ENCODE results near the gene C17orf100. TPM values are rescaled to one million over a fixed set of nuclear protein-coding genes. Genes with fewer than 3 reads are reported as not detected.

C17orf100 gene
- total RNA-seq, 1 experiment from 2014 or later, result not detected

DNA sequence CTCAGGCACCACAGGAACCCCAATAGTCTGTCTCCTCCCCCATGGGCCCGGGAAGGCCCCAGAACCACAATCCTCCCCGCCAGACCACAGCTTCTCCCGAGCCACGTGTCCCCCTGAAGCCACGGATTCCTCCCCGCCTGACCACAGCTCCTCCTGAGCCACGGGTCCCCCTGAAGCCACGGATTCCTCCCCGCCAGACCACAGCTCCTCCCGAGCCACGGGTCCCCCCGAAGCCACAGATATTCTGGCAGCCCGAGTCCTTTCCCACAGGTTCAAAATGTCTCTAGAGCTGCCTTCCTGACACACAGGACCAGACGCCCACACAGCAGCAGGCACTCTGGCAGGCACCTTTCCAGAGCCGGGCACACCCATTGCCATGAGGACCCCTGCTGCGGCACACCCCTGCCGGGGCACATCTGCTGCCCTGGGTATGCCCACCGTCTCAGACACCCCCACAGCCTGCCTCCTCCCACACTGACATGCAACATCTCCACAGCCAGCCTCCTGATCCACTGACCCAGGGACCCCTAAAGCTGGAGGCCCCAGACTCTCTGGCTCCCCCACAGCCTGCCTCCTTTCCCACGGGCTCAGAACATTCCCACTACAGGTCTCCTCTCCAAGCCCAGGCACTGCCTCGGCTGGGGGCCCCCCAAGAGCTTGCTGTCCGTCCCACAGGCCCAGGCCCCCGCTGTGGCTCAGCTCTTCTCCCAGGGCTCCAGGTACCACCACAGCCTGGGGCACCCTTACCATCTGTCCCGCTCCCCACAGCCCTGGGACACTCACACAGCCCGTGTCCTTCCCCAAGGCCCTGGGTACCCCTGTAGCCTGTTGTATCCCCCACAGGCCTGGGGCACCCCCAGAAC is 13.3 kb upstream of the C17orf100 start:
- H3K4me2 ChIP-seq (ENCODE audit: low read depth, low read length, poor library complexity, severe bottlenecking), result peak overlapping the region; percentile 71
- peak overlapping the region; percentile 88 for H3K4me3 ChIP-seq (ENCODE audit: low read length)
- H3K79me2 ChIP-seq (ENCODE audit: low read length), result peaks cover 55% of the 10 kb centered on the region
- H3K9ac ChIP-seq (ENCODE audit: low read length), result peak overlapping the region; percentile 85
- no peak overlapping the region; the same call in 1 of the 2 replicates for H3K27ac ChIP-seq (ENCODE audit: low read length)
- peaks cover 29% of the 10 kb centered on the region for H3K4me1 ChIP-seq (ENCODE audit: low read length)
- no peak for DNase-seq
- H3K9me3 ChIP-seq (ENCODE audit: low read length), result no peaks in the 10 kb centered on the region
- H3K27me3 ChIP-seq (ENCODE audit: low read length), result no peaks in the 10 kb centered on the region
- no peaks in the 10 kb centered on the region for H3K9me2 ChIP-seq (replicated peaks; ENCODE audit: insufficient read depth, low read length)
- H2AFZ ChIP-seq (ENCODE audit: low read length), result no peak overlapping the region
- H3K36me3 ChIP-seq (ENCODE audit: insufficient read depth, low read length), result peaks cover 18% of the 10 kb centered on the region; the same call in 1 of the 2 replicates
- no peaks in the 10 kb centered on the region for H4K20me1 ChIP-seq (ENCODE audit: insufficient read depth, low read depth, low read length)

DNA sequence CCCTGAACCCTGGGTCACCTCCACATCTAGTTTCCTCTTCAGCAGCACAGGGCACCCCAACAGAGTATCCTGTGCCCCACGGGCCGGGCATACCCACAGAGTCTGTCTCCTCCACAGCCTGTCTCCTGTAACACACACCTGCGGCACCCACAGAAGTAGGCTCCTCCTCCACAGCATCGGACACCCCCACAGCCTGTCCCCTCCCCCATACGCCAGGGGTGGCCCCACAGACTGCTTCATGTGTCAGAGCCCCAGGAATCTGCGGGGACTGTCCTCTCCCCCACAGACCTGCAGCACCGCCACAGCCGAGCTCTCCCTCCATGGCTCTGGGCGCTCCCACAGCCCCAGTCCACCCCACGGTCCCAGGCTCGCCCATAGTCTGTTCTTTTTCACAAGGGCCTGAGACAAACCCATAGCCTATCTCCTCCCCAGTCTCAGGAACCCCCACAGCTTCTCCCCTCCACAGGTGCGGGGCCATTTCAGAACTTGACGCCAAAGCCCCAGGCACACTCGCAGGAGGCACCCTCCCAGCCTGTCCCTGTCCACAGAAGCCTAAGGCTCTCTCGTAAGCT is 12.5 kb upstream of the C17orf100 start:
- peak overlapping the region; percentile 71 for H3K4me2 ChIP-seq (ENCODE audit: low read depth, low read length, poor library complexity, severe bottlenecking)
- peak; percentile 79 for DNase-seq
- peaks cover 63% of the 10 kb centered on the region for H3K79me2 ChIP-seq (ENCODE audit: low read length)
- peak overlapping the region; percentile 88 for H3K4me3 ChIP-seq (ENCODE audit: low read length)
- H3K9me2 ChIP-seq (replicated peaks; ENCODE audit: insufficient read depth, low read length), result no peaks in the 10 kb centered on the region
- H3K9me3 ChIP-seq (ENCODE audit: low read length), result no peaks in the 10 kb centered on the region
- H2AFZ ChIP-seq (ENCODE audit: low read length), result no peak overlapping the region
- no peaks in the 10 kb centered on the region for H3K27me3 ChIP-seq (ENCODE audit: low read length)
- H3K4me1 ChIP-seq (ENCODE audit: low read length), result peaks cover 36% of the 10 kb centered on the region
- H3K9ac ChIP-seq (ENCODE audit: low read length), result peak overlapping the region; percentile 85
- H3K36me3 ChIP-seq (ENCODE audit: insufficient read depth, low read length), result peaks cover 20% of the 10 kb centered on the region; the same call in 1 of the 2 replicates
- H4K20me1 ChIP-seq (ENCODE audit: insufficient read depth, low read depth, low read length), result no peaks in the 10 kb centered on the region
- H3K27ac ChIP-seq (ENCODE audit: low read length), result peak overlapping the region; percentile 86; the same call in 1 of the 2 replicates

DNA sequence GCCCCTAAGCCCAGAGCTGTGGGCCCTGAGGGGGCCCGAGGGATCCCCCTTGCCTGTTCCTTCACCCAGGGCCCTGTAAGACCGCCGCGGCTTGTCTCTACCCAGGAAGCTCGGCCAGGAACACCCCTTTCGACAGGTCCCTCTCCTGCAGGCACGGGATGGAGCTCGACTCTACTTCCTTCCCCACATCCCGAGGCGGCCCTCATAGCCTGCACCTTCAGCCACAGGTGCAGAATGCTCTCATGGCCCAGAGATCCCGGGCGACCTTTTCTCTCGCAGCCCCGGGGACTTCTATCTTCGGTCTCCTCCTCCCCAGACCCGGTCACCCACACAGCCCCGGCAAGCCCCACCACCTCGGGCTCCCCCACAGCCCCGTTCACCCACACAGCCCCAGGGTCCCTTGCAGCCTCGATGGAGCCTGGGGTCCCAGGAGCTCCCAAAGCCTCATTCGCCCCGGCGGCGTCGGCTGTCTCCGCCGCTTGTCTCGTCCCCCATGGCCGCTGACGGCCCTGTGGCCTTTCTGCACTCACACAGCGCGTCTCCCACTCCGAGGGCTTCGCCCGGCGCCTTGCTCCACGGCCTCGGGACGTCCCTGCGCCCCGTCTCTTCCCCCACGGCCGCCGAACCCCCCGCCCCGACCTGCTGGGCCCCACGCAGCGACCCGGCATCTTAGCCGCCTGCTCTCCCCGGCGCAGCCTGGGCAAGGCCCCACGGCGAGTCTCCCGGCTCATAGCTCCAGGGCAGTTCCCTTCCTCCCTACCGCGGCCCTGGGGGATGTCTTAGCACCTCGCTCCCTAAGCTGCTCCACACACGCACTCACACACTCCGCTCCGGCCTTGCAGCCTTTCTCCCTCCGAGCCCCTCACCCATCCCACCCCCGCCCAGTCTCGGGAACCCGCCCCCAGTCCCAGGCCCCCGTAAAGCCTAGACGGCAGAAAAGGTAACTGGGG is 11.7 kb upstream of the C17orf100 start:
- peak; percentile 77 for DNase-seq
- H3K4me3 ChIP-seq (ENCODE audit: low read length), result peak overlapping the region; percentile 88

DNA sequence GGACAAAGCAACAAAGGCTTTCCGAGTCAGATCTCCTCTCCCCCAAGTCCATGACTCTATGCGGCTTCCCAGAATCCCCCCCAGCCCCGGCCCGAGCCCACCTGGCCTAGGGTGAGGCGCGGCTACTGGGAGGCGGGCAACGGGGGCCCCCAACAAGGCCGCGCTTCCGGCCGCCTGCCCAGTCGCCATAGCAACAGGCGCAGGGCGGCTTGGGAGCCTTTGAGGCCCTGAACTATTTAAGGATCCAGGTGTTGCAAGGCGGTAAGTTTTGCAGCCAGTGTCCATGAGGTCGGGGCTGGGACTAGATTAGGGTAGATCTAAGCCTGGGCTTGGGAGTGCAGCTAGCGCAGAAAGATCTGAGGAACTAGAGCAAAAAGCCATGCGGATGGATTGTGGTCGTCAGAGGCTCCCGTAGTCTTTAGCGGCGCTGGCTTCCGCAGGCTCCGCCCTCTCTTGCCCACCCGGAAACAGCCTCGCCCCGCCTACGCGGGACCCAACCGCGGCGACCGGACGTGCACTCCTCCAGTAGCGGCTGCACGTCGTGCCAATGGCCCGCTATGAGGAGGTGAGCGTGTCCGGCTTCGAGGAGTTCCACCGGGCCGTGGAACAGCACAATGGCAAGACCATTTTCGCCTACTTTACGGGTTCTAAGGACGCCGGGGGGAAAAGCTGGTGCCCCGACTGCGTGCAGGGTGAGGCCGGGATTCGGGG is 10.9 kb upstream of the C17orf100 start, which contains the start of the genes KIAA0753 and TXNDC17:
Gene KIAA0753, minus strand, starts transcription at position 176 of the 711 bp plus-strand sequence. CDS start 5,608 bp downstream, outside the sequence.
Gene TXNDC17, plus strand, starts transcription at position 525 of the 711 bp plus-strand sequence. Its CDS starts 23 bp downstream, at position 548.
- Histone ChIP-seq H3K4me2 (ENCODE audit: low read depth, low read length, poor library complexity, severe bottlenecking) (peak within 1 kb of the TSS; percentile 71), H3K4me1 (ENCODE audit: low read length) (peaks cover 36% of the 10 kb centered on the region), H3K79me2 (ENCODE audit: low read length) (peaks cover 79% of the 10 kb centered on the region), H3K27ac (ENCODE audit: low read length) (peak within 1 kb of the TSS; percentile 86), H4K20me1 (ENCODE audit: insufficient read depth, low read depth, low read length) (no peaks in the 10 kb centered on the region), H3K9me2 (replicated peaks; ENCODE audit: insufficient read depth, low read length) (no peaks in the 10 kb centered on the region), H3K9me3 (ENCODE audit: low read length) (no peaks in the 10 kb centered on the region), H3K36me3 (ENCODE audit: insufficient read depth, low read length) (peaks cover 34% of the 10 kb centered on the region; the same call in 1 of the 2 replicates), H2AFZ (ENCODE audit: low read length) (peak within 1 kb of the TSS; percentile 94), H3K27me3 (ENCODE audit: low read length) (no peaks in the 10 kb centered on the region), H3K4me3 (ENCODE audit: low read length) (peak within 1 kb of the TSS; percentile 88), H3K9ac (ENCODE audit: low read length) (peak within 1 kb of the TSS; percentile 85)
- DNase-seq, result peak; percentile 97

More for the DNA sequence above, 11.7 kb upstream of the C17orf100 start:
- H3K36me3 ChIP-seq (ENCODE audit: insufficient read depth, low read length), result peaks cover 28% of the 10 kb centered on the region; the same call in 1 of the 2 replicates
- peak overlapping the region; percentile 71 for H3K4me2 ChIP-seq (ENCODE audit: low read depth, low read length, poor library complexity, severe bottlenecking)
- H4K20me1 ChIP-seq (ENCODE audit: insufficient read depth, low read depth, low read length), result no peaks in the 10 kb centered on the region
- peak overlapping the region; percentile 85 for H3K9ac ChIP-seq (ENCODE audit: low read length)
- H3K9me3 ChIP-seq (ENCODE audit: low read length), result no peaks in the 10 kb centered on the region
- H3K4me1 ChIP-seq (ENCODE audit: low read length), result peaks cover 36% of the 10 kb centered on the region
- no peak overlapping the region; the same call in 1 of the 2 replicates for H2AFZ ChIP-seq (ENCODE audit: low read length)
- H3K79me2 ChIP-seq (ENCODE audit: low read length), result peaks cover 70% of the 10 kb centered on the region
- H3K27ac ChIP-seq (ENCODE audit: low read length), result peak overlapping the region; percentile 86
- H3K27me3 ChIP-seq (ENCODE audit: low read length), result no peaks in the 10 kb centered on the region
- H3K9me2 ChIP-seq (replicated peaks; ENCODE audit: insufficient read depth, low read length), result no peaks in the 10 kb centered on the region

DNA sequence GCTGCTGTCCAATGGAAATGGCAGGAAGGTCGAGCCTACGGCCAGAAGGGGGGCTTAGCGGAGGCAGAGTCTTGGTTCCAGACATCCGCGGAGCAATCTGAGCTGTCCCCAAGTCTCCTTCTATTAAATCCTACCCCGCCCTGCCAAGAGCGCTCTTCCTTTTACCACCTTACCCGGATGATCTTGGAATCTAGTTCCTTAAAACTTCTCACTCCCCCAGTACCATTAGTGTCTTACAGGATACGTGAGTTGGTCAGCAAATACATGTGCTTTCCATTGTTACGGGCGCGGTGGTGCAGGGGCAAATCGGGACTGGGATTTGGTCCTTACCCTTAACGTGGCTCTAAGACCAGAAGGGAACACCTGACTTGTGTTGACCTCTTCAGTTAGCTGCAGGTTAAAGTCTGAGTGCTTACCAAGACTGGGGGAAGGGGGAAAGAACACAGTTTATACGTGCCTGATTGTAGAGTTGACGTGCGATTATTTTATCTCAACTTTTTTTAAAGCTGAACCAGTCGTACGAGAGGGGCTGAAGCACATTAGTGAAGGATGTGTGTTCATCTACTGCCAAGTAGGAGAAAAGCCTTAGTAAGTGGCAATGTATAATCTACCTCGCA is 10.2 kb upstream of the C17orf100 start:
- H3K27ac ChIP-seq (ENCODE audit: low read length), result peak overlapping the region; percentile 86
- H3K79me2 ChIP-seq (ENCODE audit: low read length), result peaks cover 85% of the 10 kb centered on the region
- peaks cover 36% of the 10 kb centered on the region for H3K4me1 ChIP-seq (ENCODE audit: low read length)
- H3K9me2 ChIP-seq (replicated peaks; ENCODE audit: insufficient read depth, low read length), result no peaks in the 10 kb centered on the region
- no peaks in the 10 kb centered on the region for H3K9me3 ChIP-seq (ENCODE audit: low read length)
- H2AFZ ChIP-seq (ENCODE audit: low read length), result no peak overlapping the region; the same call in 1 of the 2 replicates
- H4K20me1 ChIP-seq (ENCODE audit: insufficient read depth, low read depth, low read length), result no peaks in the 10 kb centered on the region
- peaks cover 38% of the 10 kb centered on the region; the same call in 1 of the 2 replicates for H3K36me3 ChIP-seq (ENCODE audit: insufficient read depth, low read length)
- H3K4me3 ChIP-seq (ENCODE audit: low read length), result peak overlapping the region; percentile 88
- peak overlapping the region; percentile 85 for H3K9ac ChIP-seq (ENCODE audit: low read length)
- peak overlapping the region; percentile 71 for H3K4me2 ChIP-seq (ENCODE audit: low read depth, low read length, poor library complexity, severe bottlenecking)
- no peaks in the 10 kb centered on the region for H3K27me3 ChIP-seq (ENCODE audit: low read length)
- peak; percentile 66 for DNase-seq

DNA sequence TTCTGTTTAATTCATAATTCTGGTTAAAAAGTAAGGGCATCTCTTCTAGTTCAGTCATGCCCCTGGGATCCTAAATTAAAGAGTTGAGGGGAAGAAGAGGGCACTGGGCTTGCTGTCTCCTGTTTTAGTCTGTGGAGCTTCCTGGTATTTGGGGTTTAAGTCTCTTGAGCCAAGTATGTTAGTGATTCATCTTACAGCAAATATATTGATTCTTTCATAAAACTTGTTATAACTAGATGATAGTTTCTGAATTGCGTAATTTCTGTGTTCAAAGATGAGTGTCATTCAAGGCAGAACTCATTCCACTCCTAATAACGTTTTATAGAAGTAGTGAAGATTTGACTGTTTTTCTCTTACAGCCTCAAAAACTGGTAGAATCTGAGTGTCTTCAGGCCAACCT is 9.0 kb upstream of the C17orf100 start:
- Histone ChIP-seq H3K79me2 (ENCODE audit: low read length) (peaks cover 90% of the 10 kb centered on the region), H4K20me1 (ENCODE audit: insufficient read depth, low read depth, low read length) (no peaks in the 10 kb centered on the region), H3K4me2 (ENCODE audit: low read depth, low read length, poor library complexity, severe bottlenecking) (peak overlapping the region; percentile 71), H3K27me3 (ENCODE audit: low read length) (no peaks in the 10 kb centered on the region), H3K4me1 (ENCODE audit: low read length) (peaks cover 41% of the 10 kb centered on the region), H3K9me3 (ENCODE audit: low read length) (no peaks in the 10 kb centered on the region), H3K9me2 (replicated peaks; ENCODE audit: insufficient read depth, low read length) (no peaks in the 10 kb centered on the region), H3K9ac (ENCODE audit: low read length) (peak overlapping the region; percentile 85), H3K4me3 (ENCODE audit: low read length) (peak overlapping the region; percentile 88), H3K36me3 (ENCODE audit: insufficient read depth, low read length) (peaks cover 44% of the 10 kb centered on the region; the same call in 1 of the 2 replicates), H3K27ac (ENCODE audit: low read length) (peak overlapping the region; percentile 86), H2AFZ (ENCODE audit: low read length) (no peak overlapping the region)
- DNase-seq, result no peak

All from Karpas-422 (cell line).